Activated CD4-positive, alpha-beta T cell treated with anti-CD3 and anti-CD28 coated beads, Interleukin-2, Interleukin-6, amounts not matched to agents 100 ng/mL and 50 ng/mL, durations not matched to agents 16 hours and 8 hours (primary cell): ENCODE measurements around the gene SF3B6.

ENCODE experiments used
- DNase-seq: peaks from one replicate; pipeline ENCODE4 v3.0.0-alpha.2; 2020

The SF3B6 gene

DNA sequence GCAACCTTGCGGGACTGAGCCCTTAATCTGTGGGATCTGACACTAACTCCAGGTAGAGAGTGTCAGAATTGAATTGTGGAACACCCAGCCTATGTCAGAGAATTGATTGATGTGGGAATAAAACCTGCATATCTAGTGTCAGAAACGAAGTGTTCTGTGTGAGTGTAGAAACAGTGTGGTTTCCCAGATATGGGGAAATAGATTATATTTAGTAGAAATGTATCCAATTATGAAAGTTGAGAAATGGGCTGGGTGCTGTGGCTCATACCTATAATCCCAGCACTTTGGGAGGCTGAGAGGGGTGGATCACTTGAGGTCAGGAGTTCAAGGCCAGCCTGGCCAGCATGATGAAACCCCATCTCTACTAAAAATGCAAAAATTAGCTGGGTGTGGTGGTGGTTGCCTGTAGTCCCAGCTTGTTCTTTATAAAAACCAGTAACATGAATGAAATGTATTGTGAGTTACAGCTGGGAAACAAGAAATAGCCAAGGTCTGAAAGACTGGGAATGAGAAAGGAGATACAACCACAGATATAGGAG lies 12.8 kb upstream of the SF3B6 start:
- DNase-seq = no peak

DNA sequence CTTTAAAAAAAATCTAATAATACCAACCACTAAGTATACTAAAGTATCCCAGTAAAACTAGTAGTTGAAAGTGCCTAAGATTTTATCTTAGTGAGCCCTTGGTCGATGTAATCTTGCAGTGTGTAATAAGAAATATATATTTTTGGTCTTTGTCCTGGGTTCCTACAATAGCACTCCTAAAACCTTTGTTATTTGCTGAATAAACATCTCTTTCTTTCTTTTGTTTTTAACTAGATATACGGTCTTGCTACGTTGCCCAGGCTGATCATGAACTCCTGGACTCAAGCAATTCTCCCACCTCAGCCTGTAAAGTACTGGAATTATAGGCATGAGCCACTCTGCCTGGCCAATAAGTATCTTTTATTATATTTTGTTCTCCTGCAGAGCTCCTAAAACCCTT lies 10.9 kb upstream of the SF3B6 start:
- DNase-seq = no peak

DNA sequence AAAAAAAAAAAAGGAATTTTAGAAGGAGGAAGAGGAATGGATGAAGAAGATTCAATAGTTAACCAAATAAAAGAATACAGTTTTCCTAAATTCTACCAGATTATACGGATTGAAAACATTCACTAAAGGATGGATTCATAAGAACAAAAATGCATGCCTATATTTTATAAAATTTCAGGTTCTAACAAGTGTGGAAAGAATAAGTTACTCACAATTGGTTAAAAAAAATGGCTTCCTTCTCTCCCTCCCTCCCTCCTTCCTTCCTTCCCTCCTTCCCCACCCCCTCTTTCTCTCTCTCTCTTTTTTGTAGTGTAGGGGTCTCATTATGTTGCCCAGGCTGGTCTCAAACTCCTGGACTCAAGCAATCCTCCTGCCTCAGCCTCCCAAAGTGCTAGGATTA lies 10.1 kb upstream of the SF3B6 start:
- DNase-seq = no peak

DNA sequence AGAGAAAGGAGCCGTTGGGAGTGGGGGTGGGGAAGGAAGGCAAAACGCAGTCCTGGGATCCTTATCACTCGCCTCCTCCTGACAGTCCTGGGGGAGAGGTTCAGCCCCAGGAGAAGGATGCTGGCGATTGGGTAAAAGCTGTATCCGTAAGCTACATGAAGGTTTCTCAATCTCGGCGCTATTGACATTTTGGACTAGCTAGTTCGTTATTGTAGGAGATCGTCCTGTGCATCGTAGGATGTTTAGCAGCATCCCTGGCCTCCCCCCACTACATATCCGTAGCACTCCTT lies 9.0 kb upstream of the SF3B6 start:
- DNase-seq = no peak

DNA sequence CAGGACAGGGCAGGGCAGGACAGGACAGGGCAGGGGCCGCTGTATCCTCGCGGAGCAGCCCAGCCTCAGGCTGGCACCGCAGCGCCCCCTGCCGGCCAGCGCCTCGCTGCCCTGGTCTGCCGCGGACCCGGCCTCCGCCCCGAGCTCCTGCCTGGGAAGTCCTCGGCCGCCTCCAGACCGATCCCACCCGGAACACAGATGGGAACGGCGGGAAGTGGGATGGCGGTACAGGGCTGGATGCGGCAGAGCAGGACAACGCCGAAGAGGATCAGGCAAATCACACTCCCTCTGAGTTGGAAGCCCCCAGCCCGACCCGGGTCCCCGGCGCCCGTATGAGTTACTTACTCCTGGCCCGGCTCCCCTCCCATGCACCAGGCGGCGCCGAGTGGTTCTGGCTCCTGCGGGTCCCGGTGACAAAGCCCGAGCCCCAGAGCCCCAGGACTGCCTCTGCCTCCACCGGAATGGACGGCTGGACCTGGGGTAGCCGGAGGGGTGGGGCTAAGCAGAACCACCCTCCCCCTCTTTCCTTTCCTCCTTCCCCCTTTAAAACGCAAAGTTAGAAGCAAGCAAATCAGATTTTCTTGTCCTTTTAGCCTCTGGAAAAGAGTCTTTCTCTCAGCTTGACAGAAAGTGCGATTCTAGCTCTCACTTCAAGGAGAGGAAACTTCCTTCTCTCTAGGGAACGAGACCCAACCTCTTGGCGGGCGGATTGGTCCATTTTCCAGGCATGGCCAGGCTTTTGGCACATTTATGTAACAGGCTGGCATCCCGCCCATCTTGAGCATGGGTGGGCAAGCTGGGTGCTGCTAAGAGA lies 8.5 kb upstream of the SF3B6 start, which contains the start of gene TP53I3:
Gene TP53I3 (minus strand): TSS at position 449 of the 814 bp plus-strand sequence. CDS start 508 bp downstream, outside the sequence.
- DNase-seq = peak; percentile 89

DNA sequence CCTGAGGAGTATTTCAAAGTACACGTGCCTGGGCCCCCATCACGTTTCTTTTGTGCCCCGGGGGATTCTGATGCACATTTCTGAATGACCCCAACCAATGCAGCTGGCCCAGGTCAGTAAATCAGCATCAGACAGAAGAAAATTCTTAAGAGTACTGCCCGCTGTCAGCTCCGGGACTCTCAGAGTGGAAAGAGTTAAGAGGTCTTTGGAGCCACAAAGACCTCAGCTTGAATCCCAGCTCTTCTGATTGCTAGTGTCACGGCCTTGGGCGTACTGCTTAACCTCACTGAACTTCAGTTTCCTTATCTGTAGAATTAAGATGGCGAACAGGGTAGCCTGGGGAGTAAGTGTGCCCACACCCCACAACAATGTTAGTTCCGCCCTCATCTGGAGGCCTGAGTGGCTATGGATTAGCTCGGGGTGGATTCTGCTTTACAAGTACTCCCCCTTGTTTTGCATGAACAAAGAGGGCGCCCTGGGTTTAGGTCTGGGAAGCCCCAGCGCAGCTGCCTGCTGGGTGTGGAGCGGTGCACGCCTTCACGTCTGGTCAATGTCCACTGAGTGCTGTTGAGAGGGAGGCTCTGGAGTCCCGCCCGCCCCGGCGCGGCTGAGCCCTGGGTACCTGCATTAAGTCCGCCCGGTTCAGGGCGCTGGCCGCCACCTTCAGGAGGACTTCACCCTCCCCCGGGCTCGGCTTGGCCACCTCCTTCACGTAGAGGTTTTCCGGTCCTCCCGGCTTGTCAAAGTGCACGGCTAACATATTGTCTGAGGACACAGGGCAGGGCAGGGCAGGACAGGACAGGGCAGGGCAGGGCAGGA lies 7.7 kb upstream of the SF3B6 start:
- peak; percentile 63 for DNase-seq

DNA sequence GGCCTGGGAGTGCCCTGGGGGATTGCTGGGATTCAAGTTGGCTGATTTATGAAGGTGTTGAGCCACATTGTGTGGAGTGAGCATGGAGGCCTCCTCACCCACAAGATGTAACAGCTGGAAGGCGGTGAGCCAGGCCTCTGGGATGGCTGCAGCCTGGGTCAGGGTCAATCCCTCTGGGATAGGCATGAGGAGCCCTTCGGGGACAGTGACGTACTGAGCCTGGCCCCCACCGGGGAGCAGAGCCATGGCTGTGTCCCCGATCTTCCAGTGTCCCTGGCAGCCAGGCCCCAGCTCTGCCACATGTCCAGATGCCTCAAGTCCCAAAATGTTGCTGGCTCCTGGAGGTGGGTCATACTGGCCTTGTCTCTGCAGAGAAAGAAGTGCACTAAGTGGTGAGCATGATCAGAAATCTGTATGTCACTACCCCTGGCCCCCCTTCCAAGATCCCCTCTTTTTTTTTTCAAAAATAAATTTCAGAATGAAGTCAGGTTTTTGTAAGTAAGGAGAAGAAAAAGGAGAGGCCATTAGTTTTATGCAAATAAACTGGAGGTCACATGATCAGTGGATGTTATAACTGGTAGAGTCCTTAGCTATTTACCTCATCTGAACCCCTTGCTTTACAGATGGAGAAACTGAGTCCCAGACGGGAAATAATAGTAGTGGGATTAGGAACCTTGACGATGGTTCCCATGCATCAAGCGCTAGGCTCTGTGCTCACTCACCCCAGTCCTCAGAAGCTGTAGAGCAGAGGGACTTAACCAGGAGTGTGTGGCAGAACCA lies 6.9 kb upstream of the SF3B6 start:
- DNase-seq = no peak

DNA sequence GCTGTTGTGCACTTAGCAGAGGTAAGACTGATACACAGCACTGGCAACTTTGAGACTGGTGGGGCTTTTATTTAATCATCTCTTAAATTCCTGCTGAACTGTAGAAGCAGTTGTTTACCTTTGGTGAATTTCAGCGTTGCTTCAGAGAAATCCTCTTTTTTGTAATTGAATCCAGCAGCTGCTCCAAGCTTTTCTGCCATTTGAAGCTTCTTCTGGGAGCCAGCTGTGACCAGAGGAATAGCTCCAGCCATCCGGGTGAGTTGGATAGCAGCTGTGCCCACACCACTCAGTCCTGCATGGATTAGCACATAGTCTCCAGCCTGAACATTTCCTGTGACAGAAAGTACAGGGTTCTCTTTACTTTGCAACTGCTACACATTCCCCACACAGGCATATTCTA lies 4.6 kb upstream of the SF3B6 start:
- DNase-seq = no peak

DNA sequence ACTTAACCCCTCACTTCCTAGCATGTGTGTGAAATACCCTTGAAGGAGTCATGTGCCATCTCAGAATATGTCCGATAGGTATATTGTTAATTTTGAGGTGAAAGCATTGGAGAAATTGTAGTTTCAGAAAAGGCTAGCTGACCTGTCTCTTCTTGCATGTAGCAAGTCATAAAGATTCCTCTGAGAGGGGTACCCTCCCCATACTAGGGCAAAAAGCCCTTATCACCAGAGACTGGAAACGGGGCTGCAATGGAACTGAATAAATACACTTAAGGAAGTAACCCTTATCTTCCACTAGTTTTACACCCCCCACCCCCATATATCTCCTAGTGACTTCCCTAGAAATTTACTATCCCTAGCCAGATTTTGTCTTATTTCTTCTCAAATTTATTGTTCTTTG lies 1.8 kb upstream of the SF3B6 start:
- DNase-seq = no peak

DNA sequence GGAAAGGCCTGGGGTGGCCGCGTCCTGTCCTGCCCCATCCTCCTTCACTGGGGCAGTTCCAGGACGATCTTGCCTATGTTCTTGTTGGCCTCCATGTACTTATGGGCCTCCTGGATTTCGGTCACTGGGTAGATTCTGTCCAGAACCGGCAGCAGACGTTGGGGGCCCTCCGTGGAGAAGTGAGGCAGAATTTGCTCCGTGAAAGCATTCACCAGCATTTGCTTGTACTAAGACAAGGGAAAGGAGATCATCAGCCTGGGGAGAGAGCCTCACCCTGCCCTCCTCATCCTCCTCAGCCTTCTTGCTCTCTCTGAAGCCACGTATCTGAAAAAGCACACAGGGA lies 1.4 kb upstream of the SF3B6 start:
- no peak for DNase-seq

DNA sequence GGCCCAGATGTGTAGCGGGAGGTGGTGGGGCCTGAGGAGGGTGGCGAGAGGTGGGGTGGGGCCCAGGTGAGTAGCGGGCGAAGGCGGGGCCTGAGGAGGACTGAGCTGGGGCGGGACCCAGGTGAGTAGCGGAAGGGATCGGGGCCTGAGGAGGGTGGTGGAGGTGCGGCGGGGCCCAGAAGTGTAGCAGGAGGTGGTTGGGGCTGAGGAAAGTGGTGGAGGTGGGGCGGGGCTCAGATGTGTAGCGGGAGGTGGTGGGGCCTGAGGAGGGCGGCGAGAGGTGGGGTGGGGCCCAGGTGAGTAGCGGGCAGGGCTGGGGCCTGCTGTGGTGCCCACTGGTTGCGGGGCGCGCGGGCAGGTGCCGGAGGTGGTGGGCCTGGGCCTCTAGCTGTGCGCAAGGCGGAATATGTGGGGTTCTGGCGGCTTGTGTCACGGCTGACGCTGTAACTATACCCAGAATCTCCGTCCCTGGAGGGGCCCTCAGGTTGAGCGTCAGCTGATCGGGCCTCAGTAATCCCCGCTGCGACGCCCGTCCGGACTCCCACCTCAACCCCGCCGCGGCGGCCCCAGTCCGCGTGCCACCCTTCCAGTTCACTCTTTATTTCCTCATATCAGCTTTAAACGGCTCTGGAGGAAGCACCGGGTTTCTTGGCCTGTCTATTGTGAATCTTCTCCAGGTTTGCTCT lies 866 bp upstream of the SF3B6 start:
- DNase-seq = no peak

DNA sequence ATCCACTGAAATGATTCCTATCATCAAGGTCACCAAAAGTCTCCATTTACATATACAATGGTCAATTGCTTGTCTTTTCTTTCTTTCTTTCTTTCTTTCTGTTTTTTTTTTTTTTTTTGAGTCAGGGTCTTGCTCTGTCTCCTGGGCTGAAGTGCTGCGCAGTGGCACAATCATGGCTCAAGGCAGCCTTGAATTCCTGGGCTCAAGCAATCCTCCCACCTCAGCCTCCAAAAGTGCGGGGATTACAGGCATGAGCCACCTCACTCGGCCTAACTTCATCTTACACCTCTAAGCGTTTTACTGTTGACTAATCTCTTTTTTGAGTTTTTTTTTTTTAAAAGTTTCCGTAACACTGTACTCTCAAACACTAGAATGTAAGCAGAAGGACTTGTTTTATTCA lies 867 bp downstream of the SF3B6 start:
- DNase-seq = no peak

DNA sequence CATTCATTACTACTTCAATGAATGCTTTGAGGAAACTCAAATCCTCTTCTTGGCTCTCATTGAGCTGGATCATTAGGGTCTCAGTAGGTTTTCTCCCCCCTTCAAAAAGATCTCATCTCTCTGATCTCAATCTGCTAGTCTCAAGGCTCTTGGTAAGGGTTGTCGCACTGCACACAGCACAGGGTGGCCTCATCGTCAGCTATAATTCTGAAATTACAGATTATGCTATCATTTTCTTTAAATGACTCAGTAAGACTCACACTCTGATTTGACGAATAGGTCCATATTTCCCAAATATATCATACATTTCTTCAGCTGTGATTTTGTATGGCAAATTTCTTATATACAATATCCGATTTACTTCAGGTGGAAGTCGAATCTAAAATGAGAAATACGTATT lies 2.3 kb downstream of the SF3B6 start:
- peak; percentile 36 for DNase-seq

DNA sequence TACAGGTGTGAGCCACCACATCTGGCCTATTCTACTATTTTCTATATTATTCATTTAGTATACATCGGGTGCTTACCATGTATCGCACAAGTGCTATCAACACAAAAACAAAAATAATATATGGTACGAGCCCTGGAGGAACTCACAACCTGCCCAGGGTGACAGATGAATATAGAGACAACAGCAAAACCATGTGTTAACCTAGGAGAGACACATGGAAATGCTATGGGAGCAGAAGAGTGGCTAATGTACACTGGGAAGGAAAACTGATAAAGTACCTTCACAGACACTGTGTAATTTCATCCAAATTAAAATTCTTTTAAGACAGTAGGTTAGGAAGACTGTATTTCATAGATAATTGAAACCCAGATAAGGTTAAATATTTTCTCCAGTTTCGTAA lies 3.9 kb downstream of the SF3B6 start:
- no peak for DNase-seq

DNA sequence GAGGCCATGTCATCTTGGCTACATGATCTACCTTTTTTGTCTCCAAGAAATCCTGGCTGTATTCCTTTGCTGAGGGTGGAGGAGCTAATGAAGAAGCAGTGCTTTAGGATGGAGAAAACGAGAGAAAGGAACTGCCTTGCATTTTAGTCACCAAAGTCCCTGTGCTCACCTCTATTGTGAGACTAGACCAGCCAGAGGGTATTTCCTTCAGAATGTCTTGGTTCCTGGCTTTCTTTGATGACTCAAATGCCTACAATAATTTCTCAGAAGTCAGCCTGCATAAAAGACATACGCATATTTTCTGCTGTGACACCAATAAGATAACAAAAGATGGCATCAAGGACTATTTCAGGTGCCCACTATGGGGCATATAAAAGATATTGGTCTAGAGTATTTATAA lies 10.8 kb downstream of the SF3B6 start:
- peak; percentile 7 for DNase-seq

DNA sequence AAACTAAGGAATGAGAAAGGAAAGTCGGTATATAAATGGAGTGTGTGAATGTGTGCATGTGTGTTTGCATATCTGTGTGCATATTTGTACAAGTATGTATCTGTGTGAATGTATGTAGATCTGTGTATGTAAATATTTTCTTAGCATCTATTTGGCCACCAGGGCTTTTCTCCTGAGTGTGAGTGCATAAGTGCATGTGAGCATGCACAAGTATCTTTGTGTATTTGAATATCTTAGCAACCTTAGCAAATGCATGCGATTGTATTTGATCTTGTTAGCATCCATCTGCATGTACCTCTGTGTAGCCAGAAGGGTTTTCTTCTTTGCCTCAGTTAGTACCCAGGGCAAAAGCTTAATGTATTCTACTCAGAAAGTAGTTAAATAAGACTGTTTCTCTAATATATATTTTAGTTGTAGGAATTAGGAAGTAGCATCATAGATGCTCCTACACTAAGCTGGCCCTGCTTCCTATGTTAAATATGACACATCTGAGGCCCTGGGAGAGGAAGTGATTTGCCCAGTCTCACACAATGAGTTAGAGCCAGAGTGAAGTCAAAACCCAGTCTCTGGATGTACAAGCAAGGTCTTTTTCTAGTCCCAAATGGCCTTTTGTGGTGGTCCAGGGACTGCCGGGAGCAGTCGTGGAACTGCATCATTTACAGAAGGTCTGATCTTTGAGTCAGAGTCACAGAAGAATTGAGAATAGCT lies 17.4 kb downstream of the SF3B6 start:
- no peak for DNase-seq

DNA sequence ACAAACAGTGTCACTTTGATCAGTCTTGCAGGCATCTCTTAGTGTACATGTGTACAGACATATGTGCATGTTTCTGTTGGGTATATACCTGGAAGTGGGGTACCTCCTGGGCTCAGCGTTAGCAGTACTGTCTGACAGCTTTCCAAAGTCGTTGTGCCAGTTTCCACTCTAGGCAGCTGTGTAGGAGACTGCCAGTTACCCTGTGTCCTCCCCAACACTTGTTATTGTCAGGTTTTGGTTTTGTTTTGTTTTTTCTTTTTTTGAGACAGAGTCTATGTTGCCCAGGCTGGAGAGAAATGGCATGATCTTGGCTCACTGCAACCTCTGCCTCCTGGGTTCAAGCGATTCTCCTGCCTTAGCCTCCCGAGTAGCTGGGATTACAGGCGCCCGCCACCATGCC lies 20.4 kb downstream of the SF3B6 start:
- no peak for DNase-seq

DNA sequence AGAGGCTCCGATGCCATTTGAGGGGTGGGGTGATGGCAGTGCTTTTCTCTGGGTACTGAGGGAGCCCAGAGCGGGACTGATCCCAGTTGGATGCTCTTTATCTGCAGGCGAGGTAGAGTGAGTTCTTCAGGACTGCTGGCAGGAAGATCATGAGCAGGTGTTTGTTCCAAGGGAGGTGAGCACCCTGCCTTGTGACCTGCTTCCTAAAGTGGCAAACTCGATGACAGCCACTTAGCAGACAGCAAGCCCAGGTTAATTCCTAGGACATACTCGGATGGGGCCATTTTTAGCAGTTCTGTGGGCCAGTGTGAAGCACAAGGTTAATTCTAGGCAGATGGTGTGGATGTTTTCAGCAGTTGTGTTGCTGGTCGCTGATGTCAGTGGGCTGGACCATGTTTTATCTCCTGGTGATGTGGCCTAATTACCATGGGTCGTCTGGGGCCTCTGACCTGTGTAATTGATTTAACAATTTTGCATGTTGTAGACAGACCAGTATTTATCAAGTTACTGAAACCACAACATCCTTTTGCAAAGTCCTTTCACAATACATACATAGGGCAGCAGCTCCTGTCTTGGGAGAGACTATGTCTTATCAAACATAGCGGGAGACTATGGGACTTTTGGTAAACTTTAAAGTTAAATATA lies 21.6 kb downstream of the SF3B6 start:
- DNase-seq = no peak

DNA sequence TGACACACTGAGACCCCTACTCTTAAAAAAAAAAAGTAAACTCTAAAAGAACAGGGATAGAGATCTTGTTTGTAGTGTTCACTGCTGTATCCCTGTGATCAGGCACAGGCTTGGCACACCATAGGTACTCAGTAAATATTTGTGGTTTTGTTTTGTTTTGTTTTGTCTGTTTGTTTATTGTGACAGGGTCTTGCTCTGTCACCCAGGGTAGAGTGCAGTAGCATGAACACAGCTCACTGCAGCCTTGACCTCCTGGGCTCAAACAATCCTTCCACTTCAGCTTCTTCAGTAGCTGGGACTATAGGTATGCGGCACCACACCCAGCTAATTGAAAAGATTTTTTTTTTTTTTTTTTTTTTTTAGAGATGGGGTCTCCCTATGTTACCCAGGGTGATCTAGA lies 23.2 kb downstream of the SF3B6 start:
- no peak for DNase-seq

DNA sequence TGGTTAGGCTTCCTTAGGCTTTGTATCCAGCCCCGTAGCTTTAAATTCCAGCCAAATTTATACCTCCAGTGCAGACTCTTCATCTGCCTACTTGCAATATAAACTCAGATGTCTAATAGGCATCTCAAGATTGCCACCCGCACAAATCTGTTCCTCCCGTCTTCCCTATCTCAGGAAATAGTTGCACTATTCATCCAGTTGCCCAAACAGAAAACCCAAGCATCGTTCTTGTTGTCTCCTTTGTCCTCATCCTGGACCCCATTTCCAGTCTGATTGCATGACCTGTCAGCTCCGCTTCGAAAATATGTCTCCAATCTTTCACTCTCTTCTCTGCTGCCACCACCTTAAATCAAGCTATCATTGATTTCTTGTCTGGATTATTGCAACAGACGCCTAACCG lies 24.3 kb downstream of the SF3B6 start:
- no peak for DNase-seq
